ENCODE measurements around the gene CHIT1.

The CHIT1 gene

GRCh38 chr1:203215573-203215972 is 13.9 kb downstream of the CHIT1 start:
- DNase-seq: no peak

- no peak for DNase-seq
These were observed 14.6 kb downstream of the CHIT1 start for GRCh38 chr1:203214871-203215270.

GRCh38 chr1:203213126-203213525 is 16.3 kb downstream of the CHIT1 start:
- DNase-seq: no peak

GRCh38 chr1:203211812-203212211 is 17.7 kb downstream of the CHIT1 start:
- DNase-seq: no peak

GRCh38 chr1:203210988-203211387 is 18.5 kb downstream of the CHIT1 start:
- no peak for DNase-seq

GRCh38 chr1:203210350-203210749 is 19.1 kb downstream of the CHIT1 start:
- DNase-seq: no peak

GRCh38 chr1:203208181-203208580 is 21.3 kb downstream of the CHIT1 start:
- DNase-seq: no peak

- DNase-seq: no peak
These were observed 21.7 kb downstream of the CHIT1 start for GRCh38 chr1:203207751-203208150.

GRCh38 chr1:203206129-203206687 is 23.3 kb downstream of the CHIT1 start:
- DNase-seq: no peak

GRCh38 chr1:203204756-203205155 is 24.7 kb downstream of the CHIT1 start:
- no peak for DNase-seq

GRCh38 chr1:203202431-203203245 is 26.8 kb downstream of the CHIT1 start:
- DNase-seq: no peak

- no peak for DNase-seq
These were observed 27.8 kb downstream of the CHIT1 start for GRCh38 chr1:203201516-203202205.

- no peak for DNase-seq
These were observed 28.6 kb downstream of the CHIT1 start for GRCh38 chr1:203200916-203201315.

- no peak for DNase-seq
These were observed 29.5 kb downstream of the CHIT1 start for GRCh38 chr1:203199816-203200571.

GRCh38 chr1:203199481-203199815 is 30.0 kb downstream of the CHIT1 start:
- DNase-seq: no peak

GRCh38 chr1:203199002-203199401 is 30.5 kb downstream of the CHIT1 start:
- no peak for DNase-seq

GRCh38 chr1:203197625-203198024 is 31.8 kb downstream of the CHIT1 start:
- DNase-seq: no peak

- DNase-seq: no peak
These were observed 33.1 kb downstream of the CHIT1 start for GRCh38 chr1:203196371-203196770.

- DNase-seq: no peak
These were observed 38.5 kb downstream of the CHIT1 start for GRCh38 chr1:203190949-203191348.

- DNase-seq: no peak
These were observed 39.5 kb downstream of the CHIT1 start for GRCh38 chr1:203189951-203190352.

- no peak for DNase-seq
These were observed 40.7 kb downstream of the CHIT1 start for GRCh38 chr1:203188686-203189232.

GRCh38 chr1:203187689-203188264 is 41.7 kb downstream of the CHIT1 start:
- no peak for DNase-seq

GRCh38 chr1:203187304-203187685 is 42.2 kb downstream of the CHIT1 start:
- DNase-seq: no peak
